HFFc6 (cell line): ENCODE results near the gene TMEM167B. TPM values are rescaled to one million over a fixed set of nuclear protein-coding genes. Genes with fewer than 3 reads are reported as not detected.

ENCODE experiments used
- DNase-seq: peaks from one replicate; pipeline ENCODE4 v3.0.0-alpha.2; 2018
- H3K27ac Mint-ChIP-seq: 2 replicates; pipeline ENCODE4 v1.8.0; 2020; ENCODE audit warnings: mild to moderate bottlenecking, mixed read lengths
- H3K27me3 Mint-ChIP-seq: 2 replicates; pipeline ENCODE4 v1.8.0; 2021; ENCODE audit warnings: mild to moderate bottlenecking, moderate library complexity, mixed read lengths; ENCODE audit not compliant: insufficient read depth
- H3K36me3 Mint-ChIP-seq: 2 replicates; pipeline ENCODE4 v1.8.0; 2021; ENCODE audit warnings: low read depth, mixed read lengths
- H3K4me1 Mint-ChIP-seq: 2 replicates; pipeline ENCODE4 v1.8.0; 2020; ENCODE audit warnings: low read depth, mixed read lengths
- H3K4me3 Mint-ChIP-seq: 2 replicates; pipeline ENCODE4 v1.8.0; 2020; ENCODE audit warnings: mild to moderate bottlenecking, moderate library complexity, mixed read lengths
- H3K9me3 Mint-ChIP-seq: 2 replicates; pipeline ENCODE4 v1.8.0; 2020; ENCODE audit warnings: mild to moderate bottlenecking, mixed read lengths
- CTCF ChIP-seq: fragments of 200-600 bp; sonication (generic); IDR thresholded peaks from 2 replicates; pipeline ENCODE4 v1.5.0; 2021; ENCODE audit warnings: antibody characterized with exemption, mild to moderate bottlenecking
- total RNA-seq, 6 experiments: library from RNA; stranded (reverse); fragmentation: NEBNext Ultra II Directional; extraction: Animal tissue kit (Norgen Biotek cat#: 25700); gene quantifications; 2 replicates in 1 of 6; 3 replicates in 5 of 6; pipeline ENCODE4 v1.2.3, GENCODE V29; 2021

The TMEM167B gene
- total RNA-seq, 6 experiments from 2014 or later: 48.0 to 58.6 (median 53.5) TPM

- Mint-ChIP-seq H3K27me3 (peaks cover 36% of the 10 kb centered on the region), H3K36me3 (no peaks in the 10 kb centered on the region), H3K9me3 (no peaks in the 10 kb centered on the region), H3K4me3 (peak overlapping the region; percentile 83), H3K27ac (peak overlapping the region; percentile 82), H3K4me1 (peaks cover 26% of the 10 kb centered on the region)
- no peak for TF ChIP-seq CTCF
- peak; percentile 21 for DNase-seq
Measured at GRCh38 chr1:109112056-109112651, 21.6 kb downstream of the TMEM167B start.

GRCh38 chr1:109112652-109113285 lies 22.2 kb downstream of the TMEM167B start:
- DNase-seq: peak; percentile 80
- Mint-ChIP-seq H3K9me3 (no peaks in the 10 kb centered on the region), H3K36me3 (no peaks in the 10 kb centered on the region), H3K4me3 (peak overlapping the region; percentile 83), H3K27ac (peak overlapping the region; percentile 82), H3K27me3 (peaks cover 36% of the 10 kb centered on the region), H3K4me1 (peaks cover 26% of the 10 kb centered on the region)
- TF ChIP-seq CTCF: peak; percentile 99

GRCh38 chr1:109113590-109114341 lies 23.2 kb downstream of the TMEM167B start, which contains the start of gene ELAPOR1:
ELAPOR1 (plus strand) TSS chr1:109114115; CDS start chr1:109114184, 69 bp downstream.
- Mint-ChIP-seq H3K27ac (peak within 1 kb of the TSS; percentile 82), H3K4me1 (peaks cover 26% of the 10 kb centered on the region), H3K9me3 (no peaks in the 10 kb centered on the region), H3K4me3 (peak within 1 kb of the TSS; percentile 83), H3K36me3 (no peaks in the 10 kb centered on the region), H3K27me3 (peaks cover 43% of the 10 kb centered on the region)
- DNase-seq: no peak
- no peak for TF ChIP-seq CTCF

- Mint-ChIP-seq H3K4me1 (peaks cover 26% of the 10 kb centered on the region), H3K9me3 (no peaks in the 10 kb centered on the region), H3K27me3 (peaks cover 39% of the 10 kb centered on the region), H3K27ac (no peak overlapping the region), H3K36me3 (no peaks in the 10 kb centered on the region), H3K4me3 (peak overlapping the region; percentile 72)
- no peak for TF ChIP-seq CTCF
- no peak for DNase-seq
Measured at GRCh38 chr1:109114342-109114674, 23.7 kb downstream of the TMEM167B start.

GRCh38 chr1:109115685-109116084 lies 25.1 kb downstream of the TMEM167B start:
- Mint-ChIP-seq H3K9me3 (no peaks in the 10 kb centered on the region), H3K36me3 (no peaks in the 10 kb centered on the region), H3K4me3 (no peak overlapping the region), H3K4me1 (peaks cover 26% of the 10 kb centered on the region), H3K27ac (no peak overlapping the region), H3K27me3 (peaks cover 35% of the 10 kb centered on the region)
- TF ChIP-seq CTCF: no peak
- no peak for DNase-seq
